GM06990 (cell line): ENCODE measurements around the gene MLPH.

Source experiments
- DNase-seq: peaks from one replicate; pipeline ENCODE4 v3.0.0-alpha.2; 2011; ENCODE audit not compliant: insufficient read length; ENCODE audit errors: extremely low read depth
- H3K27me3 ChIP-seq: replicated peaks from 2 replicates; pipeline ENCODE4 v1.6.0; 2011; ENCODE audit warnings: low read length; ENCODE audit not compliant: control insufficient read depth, insufficient read depth
- H3K36me3 ChIP-seq: 2 replicates; pipeline ENCODE4 v1.5.1; 2011; ENCODE audit warnings: low read length; ENCODE audit not compliant: control insufficient read depth, insufficient read depth
- H3K4me3 ChIP-seq: replicated peaks from 2 replicates; pipeline ENCODE4 v1.5.1; 2011; ENCODE audit warnings: low read depth, mild to moderate bottlenecking, control low read depth, low read length
- TF ChIP-seq, protein P1 (sequence below): IDR thresholded peaks from 2 replicates; pipeline ENCODE4 v1.5.1; 2011; ENCODE audit warnings: low read length, control low read depth, mild to moderate bottlenecking, inconsistent platforms; ENCODE audit not compliant: insufficient read depth, poor library complexity, severe bottlenecking

Gene MLPH

DNA sequence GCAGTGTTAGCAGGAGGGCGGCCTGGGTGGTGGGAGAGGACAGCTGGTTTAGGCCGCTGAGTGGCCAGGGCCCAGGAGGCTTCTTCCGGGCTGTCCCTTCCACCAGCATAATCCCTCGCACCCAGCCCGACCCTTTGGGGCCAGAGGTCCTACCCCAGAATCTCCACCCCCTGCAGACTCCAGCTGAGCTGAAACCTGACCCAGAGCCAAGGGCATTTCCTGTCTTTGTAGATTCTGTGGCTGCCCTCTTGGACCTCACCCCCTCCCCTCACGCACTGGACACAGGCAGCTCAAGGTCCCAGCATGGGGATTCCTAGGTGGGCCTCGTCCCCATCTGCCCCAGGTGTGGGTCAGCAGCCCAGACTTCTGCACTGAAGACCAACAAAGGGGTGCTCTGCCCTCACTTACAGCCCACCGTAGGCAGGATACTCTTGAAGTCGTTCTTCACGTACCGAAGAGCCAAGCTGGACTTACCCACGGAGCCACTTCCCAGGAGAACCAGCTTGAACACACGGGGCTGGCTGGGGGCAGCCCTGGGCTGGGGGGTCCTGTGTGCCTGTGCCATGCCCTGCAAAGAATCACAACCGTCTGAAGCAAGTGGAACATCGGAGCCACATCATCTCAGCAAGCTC, 98.7 kb downstream of the MLPH start:
- Histone ChIP-seq H3K36me3 (no peaks in the 10 kb centered on the region), H3K27me3 (0 out of 2 replicates have a peak, but pooled peaks cover 1% of the 10 kb centered on the region), H3K4me3 (no peak overlapping the region)
- no peak for DNase-seq
- TF ChIP-seq, protein P1, sequence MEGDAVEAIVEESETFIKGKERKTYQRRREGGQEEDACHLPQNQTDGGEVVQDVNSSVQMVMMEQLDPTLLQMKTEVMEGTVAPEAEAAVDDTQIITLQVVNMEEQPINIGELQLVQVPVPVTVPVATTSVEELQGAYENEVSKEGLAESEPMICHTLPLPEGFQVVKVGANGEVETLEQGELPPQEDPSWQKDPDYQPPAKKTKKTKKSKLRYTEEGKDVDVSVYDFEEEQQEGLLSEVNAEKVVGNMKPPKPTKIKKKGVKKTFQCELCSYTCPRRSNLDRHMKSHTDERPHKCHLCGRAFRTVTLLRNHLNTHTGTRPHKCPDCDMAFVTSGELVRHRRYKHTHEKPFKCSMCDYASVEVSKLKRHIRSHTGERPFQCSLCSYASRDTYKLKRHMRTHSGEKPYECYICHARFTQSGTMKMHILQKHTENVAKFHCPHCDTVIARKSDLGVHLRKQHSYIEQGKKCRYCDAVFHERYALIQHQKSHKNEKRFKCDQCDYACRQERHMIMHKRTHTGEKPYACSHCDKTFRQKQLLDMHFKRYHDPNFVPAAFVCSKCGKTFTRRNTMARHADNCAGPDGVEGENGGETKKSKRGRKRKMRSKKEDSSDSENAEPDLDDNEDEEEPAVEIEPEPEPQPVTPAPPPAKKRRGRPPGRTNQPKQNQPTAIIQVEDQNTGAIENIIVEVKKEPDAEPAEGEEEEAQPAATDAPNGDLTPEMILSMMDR = no peak

DNA sequence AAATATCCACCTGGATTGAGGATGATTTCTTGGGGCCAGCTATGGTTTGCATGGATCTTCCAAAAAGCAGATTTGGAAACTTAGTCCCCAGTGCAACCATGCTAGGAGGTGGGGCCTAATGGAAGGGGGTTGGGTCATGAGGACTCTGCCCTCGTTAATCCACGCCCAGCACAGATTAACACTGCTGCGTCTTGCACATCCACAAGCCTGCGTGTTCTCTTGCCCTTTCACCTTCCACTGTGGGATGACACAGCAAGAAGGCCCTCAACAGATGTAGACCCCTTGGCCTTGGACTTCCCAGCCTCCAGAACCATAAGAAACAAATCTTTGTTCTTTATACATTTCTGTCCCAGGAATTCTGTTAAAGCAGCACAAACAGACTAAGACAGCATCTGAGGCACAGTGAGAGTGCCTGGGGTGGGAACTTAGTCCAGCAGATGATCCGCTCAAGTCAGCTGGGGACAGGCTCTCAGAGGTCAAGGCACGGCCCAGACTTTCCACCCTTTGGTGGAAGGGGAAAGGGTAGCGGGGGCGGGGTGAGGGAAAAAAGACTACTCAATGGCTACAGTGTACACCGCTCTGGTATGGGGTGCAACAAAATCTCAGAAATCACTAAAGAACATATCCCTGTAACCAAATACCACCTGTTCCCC, 101.1 kb downstream of the MLPH start:
- no peak overlapping the region for H3K4me3 ChIP-seq
- 0 out of 2 replicates have a peak, but pooled peaks cover 1% of the 10 kb centered on the region for H3K27me3 ChIP-seq
- no peaks in the 10 kb centered on the region for H3K36me3 ChIP-seq
- TF ChIP-seq, protein P1 = no peak
- no peak for DNase-seq

DNA sequence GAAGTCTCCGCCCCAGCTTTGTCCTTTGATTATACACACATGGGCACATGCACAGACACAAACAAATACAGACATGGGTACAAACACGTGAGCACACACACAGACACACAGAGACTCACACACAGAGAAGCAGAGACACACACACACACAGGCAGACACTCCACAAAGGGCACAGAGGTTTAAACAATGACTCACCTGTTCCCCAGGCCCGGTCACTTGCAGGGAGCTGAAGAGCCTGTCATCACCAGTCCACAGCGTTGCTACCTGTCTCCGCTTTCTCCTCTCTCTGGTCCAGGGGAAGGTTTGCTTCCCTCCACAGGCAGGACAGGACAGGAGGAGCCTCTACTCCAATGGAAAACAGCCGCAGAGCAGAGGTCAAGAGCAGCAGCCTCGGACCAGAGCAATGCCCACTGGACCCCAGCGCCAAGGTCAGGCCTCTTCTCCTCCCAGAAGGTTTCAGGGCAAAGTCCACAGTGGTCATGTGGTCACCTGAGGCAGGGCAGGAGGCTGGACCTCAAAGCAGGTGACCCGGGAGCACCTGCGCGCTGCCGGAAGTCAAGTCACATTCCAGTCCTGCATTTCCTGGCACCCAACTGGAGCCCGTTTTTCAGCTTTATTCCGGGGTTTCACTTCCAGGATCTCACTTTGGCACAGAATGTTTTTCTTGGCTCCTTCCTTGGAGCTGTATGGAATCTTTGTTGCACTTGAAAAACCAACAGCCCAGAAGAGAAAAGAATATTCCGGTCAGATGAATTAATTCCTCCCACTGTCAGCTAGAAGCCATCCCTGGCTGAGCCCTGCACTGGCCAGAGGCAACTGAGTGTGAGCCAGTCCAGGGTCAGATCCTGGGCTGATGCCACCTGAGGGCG, 103.5 kb downstream of the MLPH start, which contains the start of gene RAB17:
Gene RAB17 (minus strand): TSS at position 463 of the 869 bp plus-strand sequence. CDS start 4,580 bp downstream, outside the sequence.
- no peaks in the 10 kb centered on the region for H3K27me3 ChIP-seq
- DNase-seq = no peak
- TF ChIP-seq, protein P1 = no peak
- H3K36me3 ChIP-seq = no peaks in the 10 kb centered on the region
- H3K4me3 ChIP-seq = no peak within 1 kb of the TSS

DNA sequence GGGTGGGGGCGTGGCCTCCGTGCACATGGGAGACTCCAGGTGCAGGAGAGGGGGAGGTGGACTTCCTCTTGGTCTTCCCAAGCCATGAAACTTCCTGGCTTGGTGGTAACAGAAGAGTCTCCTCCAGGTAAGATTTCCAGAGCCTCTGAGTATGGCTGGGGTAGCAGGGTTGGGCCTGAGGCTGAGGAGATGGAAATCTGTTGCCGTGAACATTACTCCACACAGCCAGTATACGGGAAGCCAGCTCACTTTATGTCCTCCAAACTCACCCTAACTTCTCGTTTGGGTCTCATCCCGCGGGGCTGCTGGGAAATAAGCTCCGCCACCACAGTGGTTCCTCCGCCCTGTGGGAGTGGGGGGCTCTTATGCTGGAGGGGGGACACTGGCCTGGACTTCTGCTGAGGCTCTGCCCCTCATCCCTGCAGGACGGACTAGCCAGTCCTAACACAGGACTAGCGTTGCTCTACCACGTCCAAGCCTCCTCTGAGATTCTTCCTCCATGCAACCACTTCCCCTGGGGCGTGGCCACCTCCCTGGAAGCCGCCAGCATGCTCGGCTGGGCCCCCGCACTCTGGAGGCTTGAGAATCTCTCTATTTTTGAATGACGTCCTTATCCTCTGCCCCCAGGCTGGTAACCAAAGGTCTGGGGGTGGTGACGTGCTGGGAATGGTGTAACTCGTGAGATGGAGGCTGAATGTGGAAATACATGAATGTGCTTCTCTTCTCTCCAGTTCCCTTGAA, 104.3 kb downstream of the MLPH start:
- Histone ChIP-seq H3K4me3 (no peak overlapping the region), H3K27me3 (no peaks in the 10 kb centered on the region), H3K36me3 (no peaks in the 10 kb centered on the region)
- TF ChIP-seq, protein P1 = no peak
- no peak for DNase-seq

DNA sequence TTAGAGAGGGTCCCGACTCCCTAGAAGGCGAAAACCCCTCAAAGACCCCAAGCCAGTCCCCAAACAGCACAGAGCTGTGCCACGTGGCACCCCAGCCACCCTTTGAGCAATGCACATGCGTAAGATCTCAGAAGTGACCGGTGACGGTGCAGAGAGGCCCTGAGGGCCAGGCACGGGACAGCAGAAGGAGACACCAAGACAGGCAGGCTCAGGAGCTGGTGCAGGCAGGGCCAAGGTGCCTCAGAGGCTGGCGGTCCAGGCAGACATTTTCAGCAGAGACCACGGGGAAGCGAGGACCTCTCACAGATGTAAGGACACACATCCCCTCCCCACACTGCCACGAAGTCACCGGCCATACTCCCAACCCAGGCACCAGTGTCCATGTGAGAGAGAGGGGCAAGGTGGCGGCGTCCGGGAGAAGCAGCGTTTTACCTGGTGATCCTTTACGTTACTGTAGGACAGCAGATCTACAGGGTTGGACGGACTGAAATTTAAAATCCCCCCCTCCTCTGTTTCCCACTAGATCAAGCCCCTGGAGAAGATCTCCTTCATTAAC, 105.5 kb downstream of the MLPH start:
- Histone ChIP-seq H3K27me3 (no peaks in the 10 kb centered on the region), H3K36me3 (no peaks in the 10 kb centered on the region), H3K4me3 (no peak overlapping the region)
- TF ChIP-seq, protein P1 = no peak
- no peak for DNase-seq
